ENCODE results near the gene CDH23.

GRCh38 chr10:71348850-71349249 is 47.9 kb upstream of the CDH23 start:
- TF ChIP-seq, protein P1, sequence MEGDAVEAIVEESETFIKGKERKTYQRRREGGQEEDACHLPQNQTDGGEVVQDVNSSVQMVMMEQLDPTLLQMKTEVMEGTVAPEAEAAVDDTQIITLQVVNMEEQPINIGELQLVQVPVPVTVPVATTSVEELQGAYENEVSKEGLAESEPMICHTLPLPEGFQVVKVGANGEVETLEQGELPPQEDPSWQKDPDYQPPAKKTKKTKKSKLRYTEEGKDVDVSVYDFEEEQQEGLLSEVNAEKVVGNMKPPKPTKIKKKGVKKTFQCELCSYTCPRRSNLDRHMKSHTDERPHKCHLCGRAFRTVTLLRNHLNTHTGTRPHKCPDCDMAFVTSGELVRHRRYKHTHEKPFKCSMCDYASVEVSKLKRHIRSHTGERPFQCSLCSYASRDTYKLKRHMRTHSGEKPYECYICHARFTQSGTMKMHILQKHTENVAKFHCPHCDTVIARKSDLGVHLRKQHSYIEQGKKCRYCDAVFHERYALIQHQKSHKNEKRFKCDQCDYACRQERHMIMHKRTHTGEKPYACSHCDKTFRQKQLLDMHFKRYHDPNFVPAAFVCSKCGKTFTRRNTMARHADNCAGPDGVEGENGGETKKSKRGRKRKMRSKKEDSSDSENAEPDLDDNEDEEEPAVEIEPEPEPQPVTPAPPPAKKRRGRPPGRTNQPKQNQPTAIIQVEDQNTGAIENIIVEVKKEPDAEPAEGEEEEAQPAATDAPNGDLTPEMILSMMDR (IDR thresholded peaks at IDR 0.05): no peak
- no peak for TF ChIP-seq ZFX (IDR thresholded peaks at IDR 0.05; ENCODE audit: borderline replicate concordance)

Measured in 22Rv1 (cell line).